Activated T-helper 2 cell treated with anti-CD3 and anti-CD28 coated beads, Interferon-gamma antibody, Interleukin-2, Interleukin-4, amounts not matched to agents 10 μg/mL and 5 μg/mL and 100 μg/mL, durations not matched to agents 14 hours and 24 hours and 36 hours (primary cell): ENCODE measurements around the gene ARHGEF38. TPM values are rescaled to one million over a fixed set of nuclear protein-coding genes. Genes with fewer than 3 reads are reported as not detected.

ENCODE experiments used
- DNase-seq: peaks from one replicate; pipeline ENCODE4 v3.0.0; 2021; ENCODE audit warnings: low spot score
- H3K27ac Mint-ChIP-seq: one replicate; pipeline ENCODE4 v1.8.0; 2021; ENCODE audit warnings: mixed read lengths
- H3K27me3 Mint-ChIP-seq: one replicate; pipeline ENCODE4 v1.8.0; 2021; ENCODE audit warnings: low read depth, mixed read lengths
- H3K36me3 Mint-ChIP-seq: one replicate; pipeline ENCODE4 v1.8.0; 2021; ENCODE audit warnings: low read depth, mixed read lengths
- H3K4me1 Mint-ChIP-seq: one replicate; pipeline ENCODE4 v1.8.0; 2021; ENCODE audit warnings: low read depth, mixed read lengths
- H3K4me3 Mint-ChIP-seq: one replicate; pipeline ENCODE4 v1.8.0; 2021; ENCODE audit warnings: low read depth, mild to moderate bottlenecking, moderate library complexity, mixed read lengths
- H3K9me3 Mint-ChIP-seq: one replicate; pipeline ENCODE4 v1.8.0; 2021; ENCODE audit warnings: mixed read lengths
- intact Hi-C: fragments of 100-400 bp; cut with micrococcal nuclease; formaldehyde crosslinking; loops from one replicate; pipeline ENCODE4 v1.15.1; 2023
- total RNA-seq: library from RNA; stranded (reverse); gene quantifications from 2 replicates; pipeline ENCODE4 v1.2.3, GENCODE V29; 2022

The ARHGEF38 gene
- not detected in 2 replicates for total RNA-seq

GRCh38 chr4:105551965-105552746 is at the start of gene ARHGEF38:
Gene ARHGEF38, plus strand, starts transcription at chr4:105552620. Its CDS starts 146 bp downstream, at chr4:105552766.
- no peaks in the 10 kb centered on the region for H3K36me3 Mint-ChIP-seq
- peaks cover 10% of the 10 kb centered on the region for H3K27me3 Mint-ChIP-seq
- no peak within 1 kb of the TSS for H3K27ac Mint-ChIP-seq
- H3K4me1 Mint-ChIP-seq, result no peaks in the 10 kb centered on the region
- no peak within 1 kb of the TSS for H3K4me3 Mint-ChIP-seq
- H3K9me3 Mint-ChIP-seq, result no peaks in the 10 kb centered on the region
- intact Hi-C loops, result no loop called here
- DNase-seq, result no peak

GRCh38 chr4:105503484-105503883 is 48.9 kb upstream of the ARHGEF38 start:
- no peak overlapping the region for H3K27ac Mint-ChIP-seq
- H3K4me3 Mint-ChIP-seq, result no peak overlapping the region
- no peaks in the 10 kb centered on the region for H3K4me1 Mint-ChIP-seq
- H3K9me3 Mint-ChIP-seq, result no peaks in the 10 kb centered on the region
- DNase-seq, result no peak
- intact Hi-C loops, result no loop called here
- no peaks in the 10 kb centered on the region for H3K27me3 Mint-ChIP-seq
- H3K36me3 Mint-ChIP-seq, result no peaks in the 10 kb centered on the region

GRCh38 chr4:105504744-105505143 is 47.7 kb upstream of the ARHGEF38 start:
- Mint-ChIP-seq H3K9me3 (no peaks in the 10 kb centered on the region), H3K27me3 (no peaks in the 10 kb centered on the region), H3K27ac (no peak overlapping the region), H3K4me1 (no peaks in the 10 kb centered on the region), H3K36me3 (no peaks in the 10 kb centered on the region), H3K4me3 (no peak overlapping the region)
- intact Hi-C loops, result no loop called here
- no peak for DNase-seq

GRCh38 chr4:105509291-105509690 is 43.1 kb upstream of the ARHGEF38 start:
- Mint-ChIP-seq H3K4me3 (no peak overlapping the region), H3K27me3 (peaks cover 2% of the 10 kb centered on the region), H3K9me3 (no peaks in the 10 kb centered on the region), H3K36me3 (no peaks in the 10 kb centered on the region), H3K27ac (no peak overlapping the region), H3K4me1 (no peaks in the 10 kb centered on the region)
- intact Hi-C loops, result no loop called here
- no peak for DNase-seq

- intact Hi-C loops, result no loop called here
- Mint-ChIP-seq H3K27me3 (peaks cover 2% of the 10 kb centered on the region), H3K36me3 (no peaks in the 10 kb centered on the region), H3K9me3 (no peaks in the 10 kb centered on the region), H3K4me1 (no peaks in the 10 kb centered on the region), H3K27ac (no peak overlapping the region), H3K4me3 (no peak overlapping the region)
- DNase-seq, result no peak
These were observed 42.7 kb upstream of the ARHGEF38 start for GRCh38 chr4:105509714-105510113.

- Mint-ChIP-seq H3K9me3 (no peaks in the 10 kb centered on the region), H3K27ac (no peak overlapping the region), H3K4me1 (no peaks in the 10 kb centered on the region), H3K36me3 (no peaks in the 10 kb centered on the region), H3K27me3 (peaks cover 2% of the 10 kb centered on the region), H3K4me3 (no peak overlapping the region)
- DNase-seq, result no peak
- intact Hi-C loops, result no loop called here
These were observed 42.2 kb upstream of the ARHGEF38 start for GRCh38 chr4:105510245-105510644.

- Mint-ChIP-seq H3K36me3 (no peaks in the 10 kb centered on the region), H3K4me1 (no peaks in the 10 kb centered on the region), H3K27ac (no peak overlapping the region), H3K4me3 (no peak overlapping the region), H3K9me3 (no peaks in the 10 kb centered on the region), H3K27me3 (peaks cover 5% of the 10 kb centered on the region)
- no peak for DNase-seq
- intact Hi-C loops, result loop anchor here (5.0 kb wide), 1 partner anchor 196 kb away; no protein-coding TSS in a partner anchor
These were observed 31.3 kb upstream of the ARHGEF38 start for GRCh38 chr4:105520819-105521790.

- no peaks in the 10 kb centered on the region for H3K9me3 Mint-ChIP-seq
- intact Hi-C loops, result no loop called here
- no peak for DNase-seq
- no peaks in the 10 kb centered on the region for H3K36me3 Mint-ChIP-seq
- H3K4me1 Mint-ChIP-seq, result no peaks in the 10 kb centered on the region
- peaks cover 6% of the 10 kb centered on the region for H3K27me3 Mint-ChIP-seq
- no peak overlapping the region for H3K4me3 Mint-ChIP-seq
- H3K27ac Mint-ChIP-seq, result no peak overlapping the region
These were observed 25.8 kb upstream of the ARHGEF38 start for GRCh38 chr4:105526656-105527055.

GRCh38 chr4:105527081-105527480 is 25.3 kb upstream of the ARHGEF38 start:
- peaks cover 6% of the 10 kb centered on the region for H3K27me3 Mint-ChIP-seq
- H3K27ac Mint-ChIP-seq, result no peak overlapping the region
- no peaks in the 10 kb centered on the region for H3K4me1 Mint-ChIP-seq
- no peak overlapping the region for H3K4me3 Mint-ChIP-seq
- DNase-seq, result no peak
- no peaks in the 10 kb centered on the region for H3K36me3 Mint-ChIP-seq
- H3K9me3 Mint-ChIP-seq, result no peaks in the 10 kb centered on the region
- intact Hi-C loops, result no loop called here

- no peak overlapping the region for H3K4me3 Mint-ChIP-seq
- peaks cover 7% of the 10 kb centered on the region for H3K27me3 Mint-ChIP-seq
- no peak overlapping the region for H3K27ac Mint-ChIP-seq
- H3K4me1 Mint-ChIP-seq, result peaks cover 7% of the 10 kb centered on the region
- DNase-seq, result no peak
- intact Hi-C loops, result no loop called here
- H3K9me3 Mint-ChIP-seq, result no peaks in the 10 kb centered on the region
- H3K36me3 Mint-ChIP-seq, result no peaks in the 10 kb centered on the region
These were observed 15.8 kb upstream of the ARHGEF38 start for GRCh38 chr4:105536601-105537000.

- intact Hi-C loops, result no loop called here
- peaks cover 10% of the 10 kb centered on the region for H3K4me1 Mint-ChIP-seq
- no peak overlapping the region for H3K4me3 Mint-ChIP-seq
- no peaks in the 10 kb centered on the region for H3K36me3 Mint-ChIP-seq
- no peak for DNase-seq
- H3K27ac Mint-ChIP-seq, result no peak overlapping the region
- H3K27me3 Mint-ChIP-seq, result peaks cover 13% of the 10 kb centered on the region
- H3K9me3 Mint-ChIP-seq, result no peaks in the 10 kb centered on the region
These were observed 11.0 kb upstream of the ARHGEF38 start for GRCh38 chr4:105541420-105541819.

- H3K4me1 Mint-ChIP-seq, result peaks cover 10% of the 10 kb centered on the region
These were observed 10.4 kb upstream of the ARHGEF38 start for GRCh38 chr4:105542039-105542438.

GRCh38 chr4:105543346-105543745 is 9.1 kb upstream of the ARHGEF38 start:
- intact Hi-C loops, result no loop called here
- Mint-ChIP-seq H3K27me3 (peaks cover 13% of the 10 kb centered on the region), H3K9me3 (no peaks in the 10 kb centered on the region), H3K27ac (no peak overlapping the region), H3K36me3 (no peaks in the 10 kb centered on the region), H3K4me1 (peaks cover 10% of the 10 kb centered on the region), H3K4me3 (no peak overlapping the region)
- DNase-seq, result no peak

More at GRCh38 chr4:105542039-105542438, 10.4 kb upstream of the ARHGEF38 start:
- DNase-seq, result no peak
- no peak overlapping the region for H3K27ac Mint-ChIP-seq
- no peaks in the 10 kb centered on the region for H3K9me3 Mint-ChIP-seq
- no peak overlapping the region for H3K4me3 Mint-ChIP-seq
- H3K27me3 Mint-ChIP-seq, result peaks cover 13% of the 10 kb centered on the region
- intact Hi-C loops, result no loop called here
- no peaks in the 10 kb centered on the region for H3K36me3 Mint-ChIP-seq
